GM12874 (cell line): ENCODE measurements around the gene FLCN.

Experiments
- TF ChIP-seq, protein P1 (sequence below): IDR thresholded peaks from 2 replicates; pipeline ENCODE4 v1.5.1; 2011; ENCODE audit warnings: low read depth, mild to moderate bottlenecking, control low read depth, low read length, moderate library complexity; ENCODE audit not compliant: insufficient read depth

The FLCN gene

DNA sequence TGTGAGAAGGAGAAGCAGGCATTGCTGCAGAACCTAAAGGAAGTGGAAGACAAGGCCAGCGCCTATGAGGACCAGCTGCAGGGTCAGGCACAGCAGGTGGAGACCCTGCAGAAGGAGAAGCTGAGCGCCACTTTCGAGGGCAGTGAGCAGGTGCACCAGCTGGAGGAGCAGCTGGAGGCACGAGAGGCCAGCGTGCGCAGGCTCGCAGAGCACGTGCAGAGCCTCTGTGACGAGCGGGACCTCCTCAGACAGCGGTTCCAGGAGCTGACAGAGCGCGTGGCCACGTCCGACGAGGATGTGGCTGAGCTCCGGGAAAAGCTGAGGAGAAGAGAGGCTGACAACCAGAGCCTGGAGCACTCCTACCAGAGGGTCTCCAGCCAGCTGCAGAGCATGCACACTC, 72.3 kb downstream of the FLCN start:
- TF ChIP-seq, protein P1, sequence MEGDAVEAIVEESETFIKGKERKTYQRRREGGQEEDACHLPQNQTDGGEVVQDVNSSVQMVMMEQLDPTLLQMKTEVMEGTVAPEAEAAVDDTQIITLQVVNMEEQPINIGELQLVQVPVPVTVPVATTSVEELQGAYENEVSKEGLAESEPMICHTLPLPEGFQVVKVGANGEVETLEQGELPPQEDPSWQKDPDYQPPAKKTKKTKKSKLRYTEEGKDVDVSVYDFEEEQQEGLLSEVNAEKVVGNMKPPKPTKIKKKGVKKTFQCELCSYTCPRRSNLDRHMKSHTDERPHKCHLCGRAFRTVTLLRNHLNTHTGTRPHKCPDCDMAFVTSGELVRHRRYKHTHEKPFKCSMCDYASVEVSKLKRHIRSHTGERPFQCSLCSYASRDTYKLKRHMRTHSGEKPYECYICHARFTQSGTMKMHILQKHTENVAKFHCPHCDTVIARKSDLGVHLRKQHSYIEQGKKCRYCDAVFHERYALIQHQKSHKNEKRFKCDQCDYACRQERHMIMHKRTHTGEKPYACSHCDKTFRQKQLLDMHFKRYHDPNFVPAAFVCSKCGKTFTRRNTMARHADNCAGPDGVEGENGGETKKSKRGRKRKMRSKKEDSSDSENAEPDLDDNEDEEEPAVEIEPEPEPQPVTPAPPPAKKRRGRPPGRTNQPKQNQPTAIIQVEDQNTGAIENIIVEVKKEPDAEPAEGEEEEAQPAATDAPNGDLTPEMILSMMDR = no peak

DNA sequence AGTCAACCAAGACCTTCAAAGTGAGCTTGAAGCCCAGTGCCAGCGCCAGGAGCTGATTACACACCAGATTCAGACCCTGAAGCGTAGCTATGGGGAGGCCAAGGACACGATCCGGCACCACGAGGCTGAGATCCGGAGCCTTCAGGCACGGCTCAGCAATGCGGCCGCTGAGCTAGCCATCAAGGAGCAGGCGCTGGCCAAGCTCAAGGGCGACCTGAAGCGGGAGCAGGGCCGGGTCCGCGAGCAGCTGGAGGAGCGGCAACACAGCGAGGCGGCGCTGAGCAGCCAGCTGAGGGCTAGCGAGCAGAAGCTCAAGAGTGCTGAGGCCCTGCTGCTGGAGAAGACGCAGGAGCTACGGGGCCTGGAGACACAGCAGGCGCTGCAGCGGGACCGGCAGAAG, 72.8 kb downstream of the FLCN start:
- TF ChIP-seq, protein P1 = no peak
